Right lobe of liver (tissue), 6 donors: Measurements from ENCODE around the gene PTCRA. TPM values are rescaled to one million over a fixed set of nuclear protein-coding genes. Genes with fewer than 3 reads are reported as not detected.
"Not testable (repeated sequence)": the region's sequence is repeated elsewhere in the genome, so short reads cannot be mapped to it uniquely, and the experiment has no call there.

ENCODE experiments used
- ATAC-seq, 4 donors: fragments of 200-7000 bp; cut with Tn5 transposase; one replicate each; pipeline ENCODE4 v1.9.1; 2020; ENCODE audit warnings: mild to moderate bottlenecking in 4 of 4, moderate library complexity in 4 of 4
- DNase-seq, 3 donors: peaks; one replicate each; pipeline ENCODE4 v3.0.0-alpha.2; 2020
- H3K27ac ChIP-seq, 3 donors: fragments of 200-600 bp; one replicate each; pipeline ENCODE4 v1.8.0; 2022
- H3K27me3 ChIP-seq, 2 donors: fragments of 200-600 bp; one replicate each; pipeline ENCODE4 v1.8.0; 2022
- H3K36me3 ChIP-seq, 4 donors: fragments of 200-600 bp; sonication (generic) in 1 of 4; one replicate each; pipeline versions ENCODE4 v1.5.1 to v1.8.0; 2017 to 2022; ENCODE audit warnings: control low read depth in 1 of 4
- H3K4me1 ChIP-seq, 4 donors: fragments of 200-600 bp; sonication (generic) in 1 of 4; one replicate each; pipeline versions ENCODE4 v1.5.1 to v1.8.0; 2017 to 2022; ENCODE audit warnings: control low read depth in 1 of 4
- H3K4me3 ChIP-seq, 3 donors: fragments of 200-600 bp; one replicate each; pipeline ENCODE4 v1.8.0; 2022
- H3K9me3 ChIP-seq, 4 donors: fragments of 200-600 bp; sonication (generic) in 1 of 4; one replicate each; pipeline versions ENCODE4 v1.5.1 to v1.8.0; 2017 to 2022; ENCODE audit warnings: control low read depth in 1 of 4
- CTCF ChIP-seq, 4 donors: fragments of 200-600 bp in 3 of 4; fragments of 450-650 bp in 1 of 4; IDR thresholded peaks; one replicate each; pipeline versions ENCODE4 v1.5.1 to v1.8.0; 2016 to 2022; ENCODE audit warnings: antibody characterized with exemption in 4 of 4, mild to moderate bottlenecking in 2 of 4
- POLR2A ChIP-seq: fragments of 450-650 bp; IDR thresholded peaks from one replicate; pipeline ENCODE4 v1.6.1; 2017; ENCODE audit warnings: antibody characterized with exemption, mild to moderate bottlenecking
- WGBS: methylation state at CpG from one replicate; pipeline ENCODE4 v1.1.6; 2018; ENCODE audit warnings: low coverage, low lambda C conversion rate; ENCODE audit not compliant: insufficient coverage; ENCODE audit errors: missing lambda C conversion rate; 5-methylcytosine and 5-hydroxymethylcytosine counted together
- intact Hi-C, 2 donors: fragments of 100-400 bp; cut with DNase I; formaldehyde crosslinking; loops; one replicate each; pipeline versions ENCODE4 v1.11.2 to v1.14.1; 2022
- total RNA-seq, 6 experiments: library from RNA; depleted of rRNA in 2 of 6; stranded (reverse); fragments of >200 nt in 2 of 6; fragmentation: NEBNext Ultra II Directional in 3 of 6; extraction: Animal tissue kit (Norgen Biotek cat#: 25700) in 3 of 6; gene quantifications; one replicate each; pipeline versions ENCODE4 v1.1.0 to v1.2.4, GENCODE V29; 2016 to 2023
- donor health status: DM: no; HTN: yes; CAD: no.
- donor health status: DM: no; HTN: no; CAD: no.
- donor health status: DM: no; HTN: no; CAD: no.
- donor health status: DM: no; HTN: yes; CAD: no.
- donor health status: DM: no; HTN: yes; CAD: no.

Gene PTCRA
- total RNA-seq, 6 experiments from 2014 or later: 0.31 to 0.46 (median 0.37) TPM; not detected in 3

- Histone ChIP-seq H3K27ac (no peak overlapping the region), H3K9me3 (no peaks in the 10 kb centered on the region), H3K27me3 (no peaks in the 10 kb centered on the region), H3K4me1 (peaks cover 0 to 2% (median 0%) of the 10 kb centered on the region in 4 donors), H3K36me3 (no peaks in the 10 kb centered on the region), H3K4me3 (no peak overlapping the region)
- intact Hi-C loops: no loop called here
- TF ChIP-seq CTCF (IDR thresholded peaks at IDR 0.05) (no peak), POLR2A (no peak)
- 83% methylated on average over 10 of the region's 10 CpGs for WGBS
- no peak for DNase-seq
- ATAC-seq: no peak
Measured at GRCh38 chr6:42896178-42896719, 19.6 kb upstream of the PTCRA start.

- peaks cover 0 to 14% (median 3%) of the 10 kb centered on the region in 4 donors for H3K4me1 ChIP-seq
- ATAC-seq (no peak), DNase-seq (peak in 1 of 3 donors; percentile 71)
- H3K27me3 ChIP-seq: no peaks in the 10 kb centered on the region
- intact Hi-C loops: no loop called here
- H3K36me3 ChIP-seq: no peaks in the 10 kb centered on the region
- no peak overlapping the region for H3K27ac ChIP-seq
- H3K9me3 ChIP-seq: no peaks in the 10 kb centered on the region
- H3K4me3 ChIP-seq: no peak overlapping the region
- WGBS: 10% methylated on average over 10 of the region's 10 CpGs
- TF ChIP-seq POLR2A (no peak), CTCF (IDR thresholded peaks at IDR 0.05) (peak; percentile 70 to 76 (median 74))
Measured at GRCh38 chr6:42898891-42899361, 16.9 kb upstream of the PTCRA start.

- no peak for ATAC-seq
- 48% methylated on average over 6 of the region's 8 CpGs for WGBS
Measured at GRCh38 chr6:42899871-42900270, 16.0 kb upstream of the PTCRA start.

GRCh38 chr6:42901538-42901957, 14.3 kb upstream of the PTCRA start:
- H3K36me3 ChIP-seq: no peaks in the 10 kb centered on the region
- H3K9me3 ChIP-seq: no peaks in the 10 kb centered on the region
- peak overlapping the region in 1 of 3 donors; percentile 18 for H3K4me3 ChIP-seq
- TF ChIP-seq POLR2A (no peak), CTCF (IDR thresholded peaks at IDR 0.05) (peak; percentile 87 to 96 (median 93))
- H3K27ac ChIP-seq: peak overlapping the region in 1 of 3 donors; percentile 49
- intact Hi-C loops: loop anchor here (10.0 kb wide), 3 partner anchors 143 to 243 kb away; no protein-coding TSS in a partner anchor
- H3K27me3 ChIP-seq: no peaks in the 10 kb centered on the region
- WGBS: 2% methylated on average over 11 of the region's 11 CpGs
- ATAC-seq (peak; percentile 100), DNase-seq (peak; percentile 76 to 88 (median 87))
- peaks cover 0 to 14% (median 3%) of the 10 kb centered on the region in 4 donors for H3K4me1 ChIP-seq

More at GRCh38 chr6:42899871-42900270, 16.0 kb upstream of the PTCRA start:
- H3K9me3 ChIP-seq: no peaks in the 10 kb centered on the region
- intact Hi-C loops: loop anchor here (10.0 kb wide), 3 partner anchors 145 to 245 kb away; no protein-coding TSS in a partner anchor
- no peak for TF ChIP-seq CTCF (IDR thresholded peaks at IDR 0.05)
- no peak for DNase-seq
- H3K4me1 ChIP-seq: peaks cover 0 to 14% (median 3%) of the 10 kb centered on the region in 4 donors
- no peak overlapping the region for H3K4me3 ChIP-seq
- H3K27ac ChIP-seq: no peak overlapping the region
- H3K36me3 ChIP-seq: no peaks in the 10 kb centered on the region
- H3K27me3 ChIP-seq: no peaks in the 10 kb centered on the region

GRCh38 chr6:42902429-42903263, 13.2 kb upstream of the PTCRA start:
- not testable (repeated sequence) for H3K36me3 ChIP-seq, H3K27me3 ChIP-seq, ATAC-seq, DNase-seq, H3K9me3 ChIP-seq
- peaks cover 0 to 14% (median 3%) of the 10 kb centered on the region in 4 donors for H3K4me1 ChIP-seq
- intact Hi-C loops: loop anchor here (10.0 kb wide), 3 partner anchors 142 to 242 kb away; no protein-coding TSS in a partner anchor
- peak overlapping the region in 2 of 3 donors; percentile 3 to 49 for H3K27ac ChIP-seq
- H3K4me3 ChIP-seq: peak overlapping the region in 2 of 3 donors; percentile 18 to 29
- WGBS: 54% methylated on average over 22 of the region's 22 CpGs
